Endothelial cell (in vitro differentiated cells): ENCODE measurements around the gene TMEM11. TPM values are rescaled to one million over a fixed set of nuclear protein-coding genes. Genes with fewer than 3 reads are reported as not detected.

Source experiments
- DNase-seq: peaks from one replicate; pipeline ENCODE4 v3.0.0; 2021; ENCODE audit warnings: low spot score
- H3K27ac Mint-ChIP-seq: one replicate; pipeline ENCODE4 v1.8.0; 2021; ENCODE audit warnings: mixed read lengths, inconsistent platforms; ENCODE audit not compliant: unreplicated experiment
- H3K27me3 Mint-ChIP-seq: one replicate; pipeline ENCODE4 v1.8.0; 2021; ENCODE audit warnings: mild to moderate bottlenecking, moderate library complexity, mixed read lengths, inconsistent platforms; ENCODE audit not compliant: unreplicated experiment
- H3K36me3 Mint-ChIP-seq: one replicate; pipeline ENCODE4 v1.8.0; 2021; ENCODE audit warnings: mild to moderate bottlenecking, low read depth, mixed read lengths, inconsistent platforms; ENCODE audit not compliant: unreplicated experiment
- H3K4me1 Mint-ChIP-seq: one replicate; pipeline ENCODE4 v1.8.0; 2021; ENCODE audit warnings: mild to moderate bottlenecking, mixed read lengths, inconsistent platforms; ENCODE audit not compliant: unreplicated experiment
- H3K4me3 Mint-ChIP-seq: one replicate; pipeline ENCODE4 v1.8.0; 2021; ENCODE audit warnings: mild to moderate bottlenecking, mixed read lengths, inconsistent platforms; ENCODE audit not compliant: unreplicated experiment
- H3K9me3 Mint-ChIP-seq: one replicate; pipeline ENCODE4 v1.8.0; 2021; ENCODE audit warnings: mixed read lengths, inconsistent platforms; ENCODE audit not compliant: unreplicated experiment
- CTCF ChIP-seq: fragments of 200-600 bp; sonication (generic); IDR thresholded peaks from one replicate; pipeline ENCODE4 v1.5.0; 2021; ENCODE audit warnings: antibody characterized with exemption; ENCODE audit not compliant: unreplicated experiment
- total RNA-seq: library from RNA; stranded (reverse); fragmentation: NEBNext Ultra II Directional; extraction: Animal tissue kit (Norgen Biotek cat#: 25700); gene quantifications from one replicate; pipeline ENCODE4 v1.2.1, GENCODE V29; 2021; ENCODE audit not compliant: unreplicated experiment

TMEM11 gene
- total RNA-seq, 1 donor from 2014 or later, result 36.9 TPM

GRCh38 chr17:21242780-21243515, 29.0 kb upstream of the TMEM11 start:
- Mint-ChIP-seq H3K4me3 (no peak overlapping the region), H3K27me3 (peaks cover 15% of the 10 kb centered on the region), H3K27ac (no peak overlapping the region), H3K36me3 (no peaks in the 10 kb centered on the region), H3K4me1 (no peaks in the 10 kb centered on the region), H3K9me3 (no peaks in the 10 kb centered on the region)
- DNase-seq, result no peak
- no peak for TF ChIP-seq CTCF

- H3K27ac Mint-ChIP-seq, result no peak overlapping the region
- H3K4me1 Mint-ChIP-seq, result no peaks in the 10 kb centered on the region
- H3K36me3 Mint-ChIP-seq, result no peaks in the 10 kb centered on the region
- no peak for TF ChIP-seq CTCF
- H3K27me3 Mint-ChIP-seq, result peaks cover 13% of the 10 kb centered on the region
- DNase-seq, result no peak
- no peaks in the 10 kb centered on the region for H3K9me3 Mint-ChIP-seq
- no peak overlapping the region for H3K4me3 Mint-ChIP-seq
These were observed 28.2 kb upstream of the TMEM11 start for GRCh38 chr17:21242026-21242697.

- Mint-ChIP-seq H3K27ac (no peak overlapping the region), H3K27me3 (peaks cover 13% of the 10 kb centered on the region), H3K4me3 (no peak overlapping the region), H3K4me1 (no peaks in the 10 kb centered on the region), H3K9me3 (no peaks in the 10 kb centered on the region), H3K36me3 (peaks cover 3% of the 10 kb centered on the region)
- TF ChIP-seq CTCF, result no peak
- no peak for DNase-seq
These were observed 27.6 kb upstream of the TMEM11 start for GRCh38 chr17:21241564-21241963.

GRCh38 chr17:21240369-21241055, 26.6 kb upstream of the TMEM11 start:
- Mint-ChIP-seq H3K27me3 (peaks cover 12% of the 10 kb centered on the region), H3K9me3 (no peaks in the 10 kb centered on the region), H3K4me3 (no peak overlapping the region), H3K36me3 (peaks cover 3% of the 10 kb centered on the region), H3K27ac (no peak overlapping the region), H3K4me1 (no peaks in the 10 kb centered on the region)
- TF ChIP-seq CTCF, result no peak
- DNase-seq, result no peak
